NCI-H460 (cell line): ENCODE data around the gene RHBDD3. TPM values are rescaled to one million over a fixed set of nuclear protein-coding genes. Genes with fewer than 3 reads are reported as not detected.

ENCODE experiments used
- DNase-seq: peaks from one replicate; pipeline ENCODE4 v3.0.0-alpha.2; 2016; ENCODE audit warnings: low read depth; ENCODE audit errors: extremely low read depth
- total RNA-seq: library from RNA; depleted of rRNA; stranded (reverse); fragments of >200 nt; shearing (Covaris generic); gene quantifications from 2 replicates; pipeline ENCODE4 v1.2.3, GENCODE V29; 2014

The RHBDD3 gene
- total RNA-seq, 1 experiment from 2014 or later: 21.6 TPM

DNA sequence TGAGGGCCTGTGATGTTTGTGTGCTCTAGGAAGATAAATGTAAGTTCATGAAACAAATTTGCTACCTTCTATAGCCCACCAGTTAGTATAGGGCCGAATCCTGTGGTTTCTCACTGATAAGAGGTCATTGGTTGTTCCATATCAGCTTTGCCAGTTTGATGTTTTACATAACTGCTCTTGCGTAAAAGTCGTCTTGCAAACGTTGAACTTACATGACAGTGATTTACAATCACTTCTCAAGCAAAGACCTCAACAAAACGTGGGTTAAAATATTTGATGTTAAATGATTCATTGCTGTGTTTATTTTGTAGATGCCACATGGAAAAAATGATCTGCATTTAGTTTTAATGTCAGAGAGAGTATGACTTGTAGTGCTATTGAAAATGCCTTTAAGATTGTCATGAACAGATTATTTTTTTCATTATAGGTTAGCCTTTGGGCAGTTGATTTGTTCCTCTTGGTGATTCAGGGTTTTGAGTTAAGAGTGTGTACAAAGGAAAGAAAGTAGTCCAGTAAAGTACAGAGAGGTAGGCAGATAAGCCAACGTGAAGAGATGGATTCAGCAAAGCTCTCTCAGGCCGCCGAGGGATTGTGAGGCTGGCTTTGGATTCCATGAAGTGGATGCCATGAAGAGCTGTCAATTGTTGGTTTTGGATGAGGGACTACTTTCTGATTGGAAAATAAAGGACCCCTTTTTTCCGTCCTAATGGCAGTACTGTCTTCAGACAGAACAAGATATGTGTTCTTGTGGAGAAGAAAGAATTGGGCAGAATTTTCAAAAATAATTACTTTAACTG is 2.9 kb upstream of the RHBDD3 start:
- no peak for DNase-seq

DNA sequence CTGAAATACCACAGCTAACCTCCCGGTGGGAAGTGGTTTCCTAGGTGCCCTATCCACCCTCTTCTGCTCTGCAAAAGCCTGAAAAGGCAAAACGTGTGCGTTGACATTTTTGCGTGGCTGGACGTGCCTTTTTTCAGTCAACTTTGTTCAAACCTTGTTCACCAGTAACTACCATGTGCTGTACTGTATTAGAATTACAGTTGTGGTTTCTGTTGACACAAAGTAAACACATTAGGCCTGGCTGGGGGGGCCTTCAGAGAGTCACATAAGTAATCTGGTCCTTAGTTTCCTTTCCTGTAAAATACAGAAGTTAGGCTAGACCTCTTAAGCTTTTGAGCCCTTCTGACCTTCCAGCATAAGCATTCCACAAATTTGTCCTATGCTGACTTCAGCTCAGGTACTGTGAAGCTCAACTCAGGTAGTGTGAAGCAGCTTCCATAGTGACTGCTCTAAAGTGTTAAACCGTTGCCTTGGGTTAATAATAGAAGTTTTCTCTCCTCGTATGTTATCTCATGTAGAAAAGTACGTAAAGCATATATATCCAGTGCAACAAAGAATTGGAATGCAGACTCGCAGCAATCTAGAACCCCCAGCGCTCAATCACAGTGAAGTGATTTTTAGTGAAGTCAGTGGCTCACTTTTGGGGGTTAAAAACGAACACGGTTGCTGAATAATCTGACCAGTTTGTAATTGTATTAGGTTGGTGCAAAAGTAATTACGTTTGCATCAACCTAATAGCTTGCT is 2.1 kb upstream of the RHBDD3 start:
- DNase-seq: no peak

DNA sequence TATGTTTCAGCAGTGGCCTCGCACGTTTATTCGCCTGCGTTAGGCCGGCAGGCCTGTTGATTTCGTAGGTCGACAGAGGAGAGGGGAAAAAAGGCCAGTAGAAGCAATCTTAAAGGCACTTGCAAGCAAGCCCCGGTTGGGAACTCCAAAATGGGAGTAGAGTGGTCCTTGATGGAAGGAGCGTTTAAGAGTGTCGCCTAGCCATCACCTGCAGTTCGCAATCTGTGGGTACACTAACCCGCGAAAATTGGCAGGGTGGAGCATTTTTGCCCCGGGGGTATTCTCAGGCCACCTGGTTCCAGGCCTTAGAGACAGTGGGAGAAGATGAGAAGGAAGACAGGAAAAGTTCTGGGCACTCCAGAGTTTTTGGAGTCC is 1.4 kb upstream of the RHBDD3 start:
- no peak for DNase-seq

DNA sequence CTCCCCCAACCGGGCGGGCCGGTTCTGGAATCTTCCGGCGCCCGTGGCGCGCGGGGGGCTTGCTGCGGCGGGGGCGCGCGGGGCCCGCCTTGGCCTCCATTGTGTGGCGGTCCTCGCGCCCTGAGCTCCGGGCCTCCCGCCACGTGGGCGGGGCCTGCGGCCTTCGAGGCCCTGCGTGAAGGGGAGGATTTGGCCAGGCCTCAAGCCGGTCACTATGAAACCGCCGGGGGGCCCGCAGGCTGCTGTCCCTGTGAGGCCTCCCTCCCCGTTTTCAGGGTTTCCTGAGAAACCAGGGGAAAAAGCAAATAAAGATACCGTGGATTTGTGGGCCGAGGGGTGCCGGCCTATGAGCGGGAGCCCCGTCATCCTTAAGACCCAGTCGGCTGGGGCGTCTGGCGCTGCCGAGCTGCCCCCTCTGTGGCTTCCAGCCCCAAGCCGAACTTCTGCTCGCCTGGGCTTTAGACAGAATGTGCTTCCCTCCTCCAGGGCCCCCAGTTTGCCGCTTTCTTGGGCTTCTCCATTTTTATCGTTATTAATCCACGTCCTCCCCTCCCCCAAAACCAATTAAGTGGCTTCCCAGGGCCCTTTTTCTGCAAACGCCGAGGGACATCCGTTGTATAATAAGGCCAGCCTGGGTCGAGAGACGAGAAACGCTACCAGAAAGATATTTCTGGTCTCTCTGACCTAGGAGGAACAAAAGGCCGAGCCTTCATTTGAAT is 889 bp upstream of the RHBDD3 start:
- DNase-seq: no peak

DNA sequence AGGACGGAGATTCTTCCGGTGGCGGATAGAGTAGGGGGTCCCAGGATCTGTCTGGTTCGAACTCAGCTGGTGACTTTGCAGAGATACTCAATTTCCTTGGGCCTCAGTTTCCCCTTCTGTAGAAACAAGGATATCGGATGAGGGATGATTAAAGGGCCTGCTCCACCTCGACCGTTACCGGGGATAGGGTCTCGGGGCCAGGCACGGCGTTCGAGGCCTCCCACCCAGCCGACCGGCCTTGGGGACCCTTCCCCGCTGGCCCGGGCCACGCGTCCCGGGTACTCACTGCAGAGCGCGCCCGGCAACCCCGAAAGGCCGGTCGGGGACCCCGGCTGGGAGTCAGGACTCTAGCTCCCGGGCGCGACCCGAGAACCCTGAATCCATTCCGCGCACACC is 321 bp downstream of the RHBDD3 start:
- DNase-seq: no peak

DNA sequence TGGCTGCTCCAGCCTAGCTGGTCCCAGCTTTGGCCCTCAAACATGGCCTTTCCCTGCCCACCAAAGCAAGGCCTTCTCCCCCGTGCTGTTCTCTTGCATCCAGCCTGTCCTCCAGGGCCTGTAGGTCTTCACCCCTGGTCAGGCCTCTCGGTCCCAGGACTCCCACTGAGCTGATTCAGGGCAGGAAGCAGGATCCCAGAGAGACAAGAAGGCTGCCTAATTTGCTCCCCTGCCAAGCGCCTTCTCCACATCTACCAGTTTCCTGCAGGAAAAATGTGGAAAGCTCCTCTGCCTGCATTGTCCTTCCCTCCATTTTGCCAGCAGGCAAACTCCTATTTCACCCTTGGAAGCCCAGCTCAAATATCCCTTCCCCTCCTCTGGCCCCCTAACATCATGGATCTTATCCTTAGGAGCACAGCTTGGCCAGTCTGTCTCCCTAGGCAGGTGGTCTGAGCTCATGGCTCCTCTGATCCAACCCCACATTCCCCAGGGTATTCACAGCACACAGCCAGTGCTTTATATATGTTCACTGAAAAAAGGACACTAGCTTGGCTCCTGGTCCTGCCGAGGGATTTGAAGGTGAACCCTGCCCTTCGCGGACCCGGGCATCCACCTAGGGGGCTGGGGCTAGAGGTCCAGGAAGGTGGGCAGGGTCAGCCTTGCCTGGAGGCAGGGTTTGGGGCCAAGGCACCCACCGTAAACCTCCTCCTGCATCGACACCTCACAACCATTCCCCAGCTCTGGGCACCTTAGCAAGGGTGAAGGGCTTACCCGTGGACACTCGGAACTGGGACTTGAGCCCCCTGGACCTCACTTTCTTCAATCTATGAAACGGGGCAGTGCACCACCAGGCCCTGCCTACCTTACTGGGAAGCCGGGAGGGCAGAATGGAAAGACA is 968 bp downstream of the RHBDD3 start:
- DNase-seq: no peak

DNA sequence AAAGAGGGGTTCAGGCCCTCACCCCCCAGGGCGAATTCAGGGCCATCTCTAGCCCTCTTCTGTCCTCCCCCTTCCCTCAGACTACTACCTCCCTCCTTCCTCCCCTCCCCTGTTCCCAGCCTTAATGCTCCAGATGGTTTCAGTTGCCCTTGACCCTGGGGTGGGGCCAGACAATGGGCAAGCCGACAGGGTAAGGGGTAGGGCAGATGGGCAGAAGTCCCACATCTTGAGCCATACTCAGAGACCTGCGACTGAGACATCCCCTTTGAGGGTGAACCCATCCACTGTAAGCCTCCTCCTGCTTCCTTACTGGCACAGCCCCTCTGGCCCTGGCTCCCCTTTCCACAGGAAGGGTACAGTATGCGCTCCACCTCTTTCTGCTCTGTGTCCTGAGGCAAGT is 1.9 kb downstream of the RHBDD3 start:
- DNase-seq: no peak

DNA sequence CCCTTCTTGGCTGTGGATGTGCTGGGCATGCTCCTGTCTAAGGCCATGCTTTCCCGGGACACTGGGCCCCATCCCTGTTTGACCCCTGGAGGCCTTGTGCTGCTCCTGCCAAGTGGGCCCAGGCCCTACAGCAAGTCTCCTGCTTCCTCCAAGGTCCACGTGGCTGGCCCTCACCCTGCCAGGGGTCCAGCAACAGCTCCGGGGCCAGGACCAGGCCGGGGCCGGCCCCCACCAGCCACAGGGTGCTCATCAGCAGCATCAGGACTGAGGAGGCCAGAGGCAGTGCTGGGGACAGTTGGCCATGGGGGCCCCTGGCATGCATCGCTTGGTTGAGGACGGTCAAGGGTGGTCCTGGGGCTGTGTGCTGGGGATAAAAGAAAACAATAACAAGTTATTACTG is 2.5 kb downstream of the RHBDD3 start:
- no peak for DNase-seq

DNA sequence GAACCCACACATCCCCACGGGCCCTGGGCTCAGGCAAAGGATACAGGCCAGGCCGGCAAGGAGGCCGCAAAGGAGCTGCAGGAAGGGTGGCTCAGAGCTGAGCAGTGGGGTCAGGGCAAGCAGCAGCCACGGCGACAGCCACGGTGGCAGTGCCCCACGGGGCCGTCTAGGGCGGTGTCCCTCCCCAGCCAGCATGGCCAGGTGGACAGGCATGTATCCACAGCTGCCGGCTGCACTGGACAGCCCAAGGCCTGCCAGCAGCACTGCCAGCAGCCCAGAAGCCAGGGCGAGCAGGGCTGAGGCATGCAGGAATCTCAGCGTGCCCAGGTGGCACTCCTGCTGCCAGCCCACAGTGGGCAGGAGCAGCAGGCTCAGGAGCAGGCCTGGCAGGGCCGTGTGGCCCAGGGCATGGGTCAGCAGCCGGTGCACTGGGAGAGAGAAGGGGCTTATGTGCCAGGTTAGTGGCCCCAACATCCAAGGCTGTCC is 3.9 kb downstream of the RHBDD3 start:
- DNase-seq: no peak

DNA sequence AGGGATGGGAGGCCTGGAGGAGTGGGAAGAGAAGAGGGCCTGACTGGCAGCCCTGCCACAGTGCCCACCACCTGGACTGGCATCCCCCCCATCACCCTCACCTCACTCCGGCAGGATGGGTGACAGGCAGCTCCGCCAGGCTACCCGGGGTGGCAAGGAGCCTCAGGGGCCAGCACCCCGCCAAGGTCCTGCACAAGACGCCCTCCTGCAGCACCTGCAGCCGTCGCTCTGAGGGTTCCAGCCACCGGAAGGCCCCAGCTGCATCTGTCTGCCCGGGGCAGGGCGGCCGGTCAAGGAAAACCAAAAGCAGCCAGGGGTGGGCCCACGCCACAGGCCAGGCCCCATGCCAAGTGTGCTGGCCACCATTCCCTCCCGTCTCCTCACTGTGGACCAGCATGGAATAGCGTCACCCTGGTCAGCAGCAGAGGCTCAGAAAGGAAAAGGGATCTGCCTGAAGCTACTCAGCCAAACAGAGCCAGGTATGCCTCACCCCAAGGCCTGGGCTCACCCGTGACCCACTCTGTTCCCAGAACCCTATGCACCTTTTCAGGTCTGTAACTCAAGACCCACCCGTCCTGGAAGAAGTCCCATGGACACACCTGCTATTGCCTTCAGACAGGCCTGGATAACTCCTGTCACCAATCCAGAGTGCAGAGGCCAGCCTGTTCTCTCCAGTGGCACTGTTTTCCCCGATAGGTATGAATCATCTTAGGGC is 7.0 kb downstream of the RHBDD3 start:
- DNase-seq: no peak

DNA sequence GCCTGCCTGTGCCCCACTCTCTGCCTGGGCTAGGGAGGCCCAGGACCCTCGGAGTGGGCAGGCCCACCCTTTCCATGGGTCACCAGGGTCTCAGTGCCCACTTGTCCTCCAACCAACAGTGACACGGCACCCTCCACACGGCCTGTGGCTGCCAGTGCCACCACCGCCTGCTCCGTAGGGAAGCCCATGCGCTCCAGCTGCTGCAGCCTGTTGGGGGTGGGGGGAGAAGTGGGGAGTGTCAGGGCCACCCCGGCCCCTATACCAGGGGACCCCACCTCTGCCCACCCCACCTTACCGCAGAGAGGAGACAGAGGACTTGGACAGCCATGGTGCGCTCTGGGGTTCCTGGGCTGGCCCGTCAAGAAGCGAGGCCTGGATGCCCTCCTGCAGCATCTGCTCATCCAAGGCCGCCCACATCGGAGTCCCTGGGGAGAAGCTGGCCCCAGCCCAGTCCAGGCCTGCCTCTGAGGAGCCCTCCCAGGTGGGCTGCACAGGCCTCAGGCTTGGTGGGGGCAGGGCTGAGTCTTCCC is 7.7 kb downstream of the RHBDD3 start:
- no peak for DNase-seq

DNA sequence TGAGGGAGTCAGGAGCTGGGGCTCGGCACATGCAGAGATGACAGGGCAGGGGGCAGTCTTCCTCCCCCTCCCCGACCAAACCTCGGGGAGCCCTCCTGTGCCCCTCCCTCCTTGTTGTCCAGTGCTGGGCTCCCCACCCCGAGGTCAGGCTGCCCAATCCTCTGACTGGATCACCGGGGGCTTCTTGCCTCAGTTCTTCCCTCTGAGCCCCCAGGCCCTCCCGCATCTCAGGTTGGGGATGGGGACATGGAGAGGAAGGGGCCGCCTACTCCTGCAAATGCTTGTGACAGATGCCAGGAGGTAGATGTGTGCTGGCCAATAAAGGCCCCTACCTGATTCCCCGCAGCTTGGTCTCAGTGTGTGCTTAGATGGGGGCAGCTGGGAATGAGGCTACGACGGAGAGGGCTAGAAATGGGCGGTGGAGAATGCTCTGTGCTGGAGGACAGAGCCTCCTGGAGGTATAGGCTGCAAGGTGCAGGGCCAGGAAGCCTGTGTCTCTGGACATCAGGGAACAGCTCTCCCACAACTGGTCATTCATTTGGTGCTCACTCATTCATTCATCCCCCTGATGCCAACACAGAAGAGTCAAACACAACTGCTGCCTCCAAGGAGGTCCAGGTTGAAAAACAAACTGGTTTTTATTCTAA is 8.4 kb downstream of the RHBDD3 start:
- DNase-seq: no peak

DNA sequence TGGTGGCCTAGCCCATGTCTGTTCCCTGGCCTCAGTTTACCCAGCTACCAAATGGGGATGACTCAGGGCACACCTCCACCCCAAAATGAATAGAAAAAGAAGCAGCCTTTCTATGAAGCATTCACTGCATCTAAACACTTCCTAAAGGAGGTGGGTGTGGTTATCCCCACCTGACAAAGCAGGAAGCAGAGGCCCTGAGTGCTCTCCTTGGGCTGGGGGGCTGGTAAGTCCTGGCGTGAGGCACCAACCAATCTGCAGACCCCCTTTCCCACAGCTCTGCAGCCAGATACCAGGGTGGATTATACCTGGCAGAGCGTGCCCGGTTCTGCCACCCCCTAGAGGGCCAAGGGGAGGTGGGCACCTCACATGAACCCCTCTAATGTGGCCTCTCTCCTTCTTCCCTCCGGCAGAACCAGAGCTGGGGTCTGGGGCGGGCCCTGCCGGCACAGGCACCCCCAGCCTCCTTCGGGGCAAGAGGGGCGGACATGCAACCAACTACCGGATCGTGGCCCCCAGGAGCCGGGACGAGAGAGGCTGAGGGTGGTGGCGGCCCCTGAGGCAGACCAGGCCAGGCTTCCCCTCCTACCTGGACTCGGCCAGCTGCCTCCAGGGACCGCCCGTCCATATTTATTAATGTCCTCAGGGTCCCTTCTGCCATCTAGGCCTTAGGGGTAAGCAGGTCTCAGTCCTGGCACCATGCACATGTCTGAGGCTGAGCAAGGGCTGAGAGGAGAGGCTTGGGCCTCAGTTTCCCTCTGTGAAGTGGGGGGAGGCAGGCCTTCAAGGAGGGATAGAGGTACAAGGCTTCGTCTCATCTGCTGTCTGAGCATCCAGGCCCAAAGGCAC is 9.2 kb downstream of the RHBDD3 start:
- no peak for DNase-seq

DNA sequence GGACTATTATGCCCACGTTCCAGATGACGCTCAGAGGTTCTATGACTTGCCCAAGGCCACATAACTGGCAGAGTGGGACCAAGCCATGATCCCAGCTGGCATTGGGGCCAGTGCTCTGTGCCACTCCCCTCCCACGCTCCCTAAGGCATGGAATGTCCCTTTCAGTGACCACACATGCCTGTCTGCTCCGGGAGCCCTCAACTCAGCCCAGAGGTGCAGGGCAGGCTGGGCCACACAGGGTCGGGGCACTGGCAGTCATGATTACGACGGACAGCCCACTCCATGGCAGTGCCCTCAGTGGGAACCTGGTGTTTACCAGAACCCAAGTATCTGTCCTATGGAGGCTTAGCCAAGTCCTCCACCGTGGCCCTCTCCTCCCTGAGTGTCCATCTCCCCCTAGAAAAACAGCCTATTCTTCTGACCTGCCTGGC is 10.0 kb downstream of the RHBDD3 start:
- no peak for DNase-seq

DNA sequence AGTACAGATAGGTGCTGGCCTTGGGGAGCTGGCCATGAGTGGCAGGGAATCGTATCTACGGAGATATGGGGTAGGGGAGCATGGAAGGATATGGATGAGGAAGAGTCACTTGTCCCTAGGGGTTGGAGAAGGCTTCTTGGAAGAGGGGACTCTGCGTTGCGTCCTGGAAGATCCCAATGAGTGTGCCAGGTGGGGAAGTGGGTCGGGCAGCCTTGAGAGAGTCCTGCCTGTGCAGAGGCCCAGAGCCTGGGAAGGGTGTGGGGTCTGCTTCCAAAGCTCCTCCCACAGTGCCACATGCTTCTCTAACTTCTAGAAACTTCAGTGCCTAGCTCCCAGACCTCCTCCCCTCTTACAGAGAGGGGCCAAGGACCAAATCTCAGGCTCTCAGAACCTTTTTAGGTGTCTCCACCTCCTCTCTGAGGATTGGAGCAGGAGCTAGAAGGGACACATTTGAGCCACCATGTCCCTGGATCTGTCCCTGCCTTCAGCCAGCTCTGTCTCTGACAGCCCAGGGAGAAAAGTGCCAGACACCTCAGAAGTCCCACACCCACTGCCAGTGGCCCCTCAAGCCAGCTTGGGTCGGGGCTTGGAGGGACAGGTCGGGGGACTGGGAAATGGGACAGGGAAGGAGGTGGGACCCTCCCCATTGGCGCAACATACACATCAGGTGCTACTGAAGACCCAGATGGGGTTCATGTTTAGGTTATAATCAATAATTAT is 11.0 kb downstream of the RHBDD3 start:
- DNase-seq: no peak

DNA sequence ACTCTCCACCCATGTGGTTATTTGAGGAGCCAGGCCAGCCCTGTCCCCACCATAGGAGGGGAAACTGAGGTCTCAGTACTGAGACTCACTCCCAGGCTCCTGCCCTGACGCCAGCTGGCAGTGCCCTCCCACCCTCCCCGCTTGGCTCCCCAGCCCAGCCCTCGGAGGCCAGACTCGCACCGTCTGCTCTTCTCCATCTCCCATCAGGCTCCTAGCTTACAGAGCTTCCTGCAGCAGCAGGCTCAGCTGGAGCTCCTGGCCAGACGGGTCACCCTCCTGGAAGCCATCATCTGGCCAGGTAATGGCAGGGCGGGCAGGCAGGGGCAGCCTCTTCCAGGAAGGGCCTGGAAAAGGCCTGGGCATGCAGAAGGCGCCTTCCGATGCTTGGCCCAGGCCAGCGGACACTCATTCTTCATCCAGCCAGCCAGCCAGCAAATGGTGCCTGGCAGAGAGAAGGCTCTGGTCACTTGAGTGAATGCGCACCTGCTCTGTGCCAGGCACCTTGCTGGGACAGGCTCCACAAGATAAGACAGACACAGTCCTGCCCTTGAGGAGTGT is 12.6 kb downstream of the RHBDD3 start:
- no peak for DNase-seq

DNA sequence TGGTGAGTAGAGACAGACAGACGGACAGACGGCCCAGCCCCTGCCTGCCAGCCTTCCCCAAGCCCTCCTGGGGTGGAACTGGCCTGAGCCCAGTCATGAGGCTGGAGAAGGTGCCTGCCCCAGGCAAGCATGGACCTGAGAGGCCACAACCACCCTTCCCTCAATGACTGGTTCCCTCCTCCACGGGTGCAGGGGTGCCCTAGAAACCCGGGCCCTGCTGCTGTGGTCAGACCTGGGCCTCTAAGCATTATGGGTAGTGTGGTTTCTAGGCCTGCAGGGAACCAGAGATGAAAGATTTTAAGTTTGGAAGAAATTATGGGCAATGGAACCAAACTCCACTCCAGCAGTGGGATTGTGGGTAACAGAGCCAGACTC is 13.5 kb downstream of the RHBDD3 start:
- DNase-seq: no peak
